PC-9 (cell line): Measurements from ENCODE around the gene SYNJ1.

Source experiments
- CTCF ChIP-seq: fragments of 200-600 bp; sonication (generic); conservative IDR thresholded peaks from 2 replicates; pipeline ENCODE4 v1.6.1; 2017; ENCODE audit warnings: mixed run types, antibody characterized with exemption, mild to moderate bottlenecking, moderate library complexity
- EZH2 ChIP-seq: fragments of 200-600 bp; sonication (generic); IDR thresholded peaks from 2 replicates; pipeline ENCODE4 v1.8.0; 2017; ENCODE audit warnings: antibody characterized with exemption, low read depth

DNA sequence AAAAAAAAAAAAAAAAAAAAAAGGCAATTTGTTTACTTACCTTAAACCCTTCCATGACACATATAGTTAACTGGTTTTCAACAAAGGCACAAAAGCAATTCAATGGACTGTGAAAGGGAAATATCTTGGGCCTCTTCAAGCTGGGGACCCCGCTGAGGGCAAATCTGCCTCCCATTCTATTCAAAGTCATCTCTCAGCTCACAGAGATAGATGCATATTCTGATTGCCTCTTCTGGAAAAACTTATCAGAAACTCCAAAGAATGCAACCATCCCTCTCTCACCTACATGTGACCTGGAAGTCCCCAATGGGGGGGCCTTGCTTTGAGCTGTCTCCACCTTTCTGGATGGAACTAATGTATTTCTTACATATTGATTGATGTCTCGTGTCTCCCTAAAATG is 12.1 kb upstream of the SYNJ1 start:
- TF ChIP-seq CTCF (no peak), EZH2 (no peak)
